Middle frontal gyrus (tissue), 1 donor: ENCODE data around the gene CRELD2.

Experiments used
- DNase-seq: peaks from one replicate; pipeline ENCODE4 v3.0.0-alpha.2; 2015; ENCODE audit warnings: low spot score; ENCODE audit errors: extremely low spot score

CRELD2 gene

GRCh38 chr22:49967706-49968208, 49.3 kb downstream of the CRELD2 start:
- DNase-seq, result no peak

- DNase-seq, result no peak
Observed at GRCh38 chr22:49968313-49968830, 49.9 kb downstream of the CRELD2 start.

- no peak for DNase-seq
Observed at GRCh38 chr22:49968831-49969661, 50.6 kb downstream of the CRELD2 start.

- DNase-seq, result no peak
Observed at GRCh38 chr22:49969751-49970527, 51.5 kb downstream of the CRELD2 start.

- DNase-seq, result peak; percentile 81
Observed at GRCh38 chr22:49970528-49971231, 52.2 kb downstream of the CRELD2 start.

- no peak for DNase-seq
Observed at GRCh38 chr22:49971232-49972162, 53.1 kb downstream of the CRELD2 start.

GRCh38 chr22:49972163-49973017, 54.0 kb downstream of the CRELD2 start:
- no peak for DNase-seq

GRCh38 chr22:49973018-49973961, 54.9 kb downstream of the CRELD2 start:
- no peak for DNase-seq

GRCh38 chr22:49975543-49976389, 57.3 kb downstream of the CRELD2 start:
- no peak for DNase-seq

GRCh38 chr22:49976439-49977175, 58.2 kb downstream of the CRELD2 start:
- DNase-seq, result no peak
